GM18870 (cell line): ENCODE data around the gene ZBED2.

Source experiments
- ATAC-seq: cut with Tn5 transposase; IDR thresholded peaks from one replicate; pipeline ENCODE4 v1.9.1; 2021; ENCODE audit warnings: moderate library complexity; ENCODE audit not compliant: unreplicated experiment

The ZBED2 gene

DNA sequence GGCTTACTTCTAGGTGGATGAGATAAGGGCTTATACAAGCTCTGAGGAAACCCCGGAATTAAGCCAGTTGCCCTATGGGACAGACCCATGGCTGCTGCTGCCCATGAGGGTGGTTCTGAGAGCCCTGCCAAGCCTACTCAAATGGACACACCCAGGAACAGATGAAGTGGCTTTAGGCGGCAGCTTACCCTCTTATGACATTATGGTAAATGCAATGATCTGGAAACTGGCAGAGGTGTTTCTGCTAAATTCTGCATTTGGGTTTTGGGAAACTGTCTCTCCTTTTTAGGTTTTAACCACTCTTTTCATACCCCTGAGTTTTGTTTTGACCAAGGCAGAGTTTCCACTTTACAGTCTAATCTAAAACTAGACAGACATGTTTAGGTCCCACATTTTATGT lies 9.0 kb upstream of the ZBED2 start:
- ATAC-seq = no peak

- ATAC-seq = peak; percentile 43
Observed at GRCh38 chr3:111603679-111604078, 8.5 kb upstream of the ZBED2 start.

- no peak for ATAC-seq
Observed at GRCh38 chr3:111601810-111602209, 6.7 kb upstream of the ZBED2 start.

DNA sequence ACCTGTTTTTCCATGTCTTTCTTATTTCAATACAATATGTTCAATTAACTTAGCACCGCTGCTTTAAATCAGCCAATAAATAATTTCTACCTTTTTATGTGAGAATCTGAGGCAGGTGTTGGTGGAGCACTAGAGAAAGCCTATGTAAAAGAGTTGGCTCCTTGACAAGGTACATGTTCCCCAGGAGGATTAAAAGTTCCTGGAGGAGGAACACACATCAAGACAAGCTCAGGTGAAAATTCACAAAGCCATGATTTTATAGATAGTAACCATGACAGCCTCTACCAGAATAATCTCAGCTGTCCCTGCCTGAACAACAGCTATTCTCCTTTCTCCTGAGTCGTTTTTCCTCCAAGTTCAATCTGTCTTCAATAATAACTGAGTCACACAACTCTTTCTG lies 3.4 kb upstream of the ZBED2 start:
- no peak for ATAC-seq

- no peak for ATAC-seq
Observed at GRCh38 chr3:111598139-111598538, 3.0 kb upstream of the ZBED2 start.

DNA sequence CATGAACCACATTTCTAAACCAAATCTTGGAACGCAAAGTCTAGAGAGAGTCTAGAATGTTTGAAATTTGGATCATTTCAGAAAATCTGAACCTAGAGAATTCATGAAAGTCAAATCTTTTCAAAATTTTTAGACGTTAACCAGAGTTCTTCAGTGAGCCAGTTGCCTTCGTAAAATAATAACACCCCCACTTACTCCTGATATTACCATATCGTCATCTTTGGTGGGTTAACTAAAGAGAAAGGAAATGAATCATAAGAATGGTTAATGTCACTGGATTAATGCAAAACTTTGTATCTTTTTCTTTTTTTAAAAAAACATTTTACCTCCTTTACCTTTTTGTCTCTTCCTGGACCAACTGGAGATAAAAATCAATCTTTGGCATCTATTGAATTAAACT lies 1.2 kb upstream of the ZBED2 start:
- no peak for ATAC-seq

DNA sequence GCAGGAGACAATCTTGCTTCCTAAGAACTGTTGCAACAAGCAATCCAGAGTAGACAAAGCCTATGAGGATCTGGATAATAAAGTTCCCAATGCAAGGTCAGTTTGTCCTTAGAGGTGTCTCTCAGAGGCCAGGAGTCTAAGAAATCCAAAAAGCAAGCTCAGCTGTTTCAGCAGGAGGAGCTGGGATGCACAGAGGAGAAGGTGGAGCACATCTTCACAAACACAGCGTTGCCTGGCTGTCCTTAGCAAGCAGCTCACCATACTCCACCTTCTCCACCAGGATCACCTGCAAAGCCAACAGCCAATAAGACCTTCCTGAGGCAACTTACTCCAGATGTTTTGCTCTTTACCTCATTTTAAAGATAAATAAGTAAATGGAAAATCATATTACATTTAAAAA lies 365 bp downstream of the ZBED2 start:
- peak; percentile 15 for ATAC-seq

DNA sequence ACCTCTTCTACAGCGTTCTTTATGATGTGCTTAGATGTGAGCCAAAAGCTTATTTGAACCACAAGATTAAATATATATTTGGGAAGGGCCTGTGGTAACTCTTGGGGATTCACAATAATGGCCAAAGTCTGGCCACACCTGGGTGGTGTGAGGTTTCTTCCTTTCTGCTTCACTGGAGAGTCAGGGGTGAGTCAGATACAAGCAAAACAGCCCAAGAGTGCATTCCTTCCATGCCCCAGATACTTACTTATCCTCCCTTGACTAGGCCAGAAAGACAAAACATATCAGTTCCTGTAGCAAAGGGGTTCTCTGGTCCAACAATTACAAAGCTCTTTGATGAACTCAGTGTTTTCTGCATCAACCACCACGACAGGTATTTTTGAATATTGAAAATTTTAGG lies 941 bp downstream of the ZBED2 start:
- ATAC-seq = peak; percentile 65

GRCh38 chr3:111593666-111594065 lies 1.5 kb downstream of the ZBED2 start:
- ATAC-seq = no peak

DNA sequence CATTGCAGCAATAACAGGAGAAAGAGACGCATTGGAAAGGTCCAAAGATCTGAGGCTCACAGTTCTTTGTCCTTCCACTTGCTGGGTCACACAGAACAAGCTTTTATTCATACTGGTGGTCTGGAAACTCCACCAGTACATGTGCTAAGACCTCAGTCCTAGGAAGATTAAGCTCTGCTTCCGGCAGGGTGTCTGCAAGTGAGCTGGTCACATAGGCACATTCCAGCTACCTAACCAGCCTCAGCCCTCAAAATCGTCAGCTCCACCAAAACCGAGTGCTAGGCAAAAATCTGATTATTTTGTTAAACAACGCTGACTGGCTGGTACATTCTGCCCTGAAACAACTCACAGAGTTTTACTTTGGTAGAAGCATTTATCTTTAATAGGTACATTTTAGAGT lies 2.2 kb downstream of the ZBED2 start:
- peak; percentile 27 for ATAC-seq

GRCh38 chr3:111592143-111592542 lies 3.0 kb downstream of the ZBED2 start:
- ATAC-seq = no peak

- no peak for ATAC-seq
Observed at GRCh38 chr3:111591555-111591954, 3.6 kb downstream of the ZBED2 start.

- no peak for ATAC-seq
Observed at GRCh38 chr3:111590143-111590491, 5.0 kb downstream of the ZBED2 start.

- ATAC-seq = no peak
Observed at GRCh38 chr3:111589303-111590142, 5.6 kb downstream of the ZBED2 start.

GRCh38 chr3:111588527-111588926 lies 6.6 kb downstream of the ZBED2 start:
- no peak for ATAC-seq

- ATAC-seq = no peak
Observed at GRCh38 chr3:111585217-111585616, 9.9 kb downstream of the ZBED2 start.

DNA sequence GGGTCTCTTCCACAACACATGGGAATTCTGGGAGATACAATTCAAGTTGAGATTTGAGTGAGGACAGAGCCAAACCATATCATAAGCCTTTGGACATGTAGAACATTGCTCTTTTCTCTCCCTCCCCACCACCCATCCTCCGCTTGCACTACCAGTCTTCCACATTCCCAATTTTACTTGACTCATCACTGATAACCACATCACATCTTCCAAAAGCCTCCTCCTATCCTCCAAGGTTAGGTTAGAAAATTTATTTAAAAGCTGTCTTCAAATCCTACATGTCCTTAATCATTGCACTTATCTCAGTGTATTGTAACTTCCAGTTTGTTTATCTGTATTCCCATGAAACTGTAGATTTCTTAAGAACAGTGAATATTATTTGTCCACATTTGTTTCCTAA lies 10.4 kb downstream of the ZBED2 start:
- ATAC-seq = no peak

DNA sequence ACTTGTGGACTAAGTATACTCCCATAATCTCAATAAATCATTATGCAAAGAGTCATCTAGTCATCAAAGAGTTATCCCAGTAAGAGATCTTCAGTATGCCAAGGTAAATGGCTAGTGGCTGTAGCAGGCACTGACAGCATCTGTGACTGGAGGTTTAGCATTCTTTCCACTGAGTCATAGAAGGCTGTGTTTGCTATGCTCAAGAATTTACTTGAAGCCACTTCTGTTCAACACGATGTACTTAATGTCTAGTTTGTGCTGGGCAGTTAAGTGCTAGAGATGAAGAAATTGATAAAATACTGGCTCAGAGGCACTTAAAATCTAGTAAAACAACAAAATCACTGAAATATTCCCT lies 13.0 kb downstream of the ZBED2 start:
- ATAC-seq = no peak

GRCh38 chr3:111581403-111582119 lies 13.6 kb downstream of the ZBED2 start:
- ATAC-seq = no peak

DNA sequence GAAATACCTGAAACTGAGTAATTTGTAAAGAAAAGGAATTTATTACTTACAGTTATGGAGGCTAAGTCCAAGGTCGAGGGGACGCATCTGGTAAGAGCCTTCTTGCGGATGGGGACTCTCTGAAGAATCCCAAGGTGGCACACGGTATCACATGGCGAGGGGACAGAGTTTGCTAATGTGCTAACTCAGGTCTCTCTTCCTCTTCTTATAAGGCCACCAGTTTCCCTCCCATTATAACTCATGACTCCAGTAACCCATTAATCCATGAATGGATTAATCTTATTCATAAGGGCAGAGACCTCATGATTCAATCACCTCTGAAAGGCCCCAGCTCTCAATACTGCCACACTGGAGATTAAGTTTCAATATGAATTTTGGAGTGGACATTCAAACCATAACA lies 15.7 kb downstream of the ZBED2 start:
- ATAC-seq = no peak

- ATAC-seq = no peak
Observed at GRCh38 chr3:111578867-111579266, 16.3 kb downstream of the ZBED2 start.

DNA sequence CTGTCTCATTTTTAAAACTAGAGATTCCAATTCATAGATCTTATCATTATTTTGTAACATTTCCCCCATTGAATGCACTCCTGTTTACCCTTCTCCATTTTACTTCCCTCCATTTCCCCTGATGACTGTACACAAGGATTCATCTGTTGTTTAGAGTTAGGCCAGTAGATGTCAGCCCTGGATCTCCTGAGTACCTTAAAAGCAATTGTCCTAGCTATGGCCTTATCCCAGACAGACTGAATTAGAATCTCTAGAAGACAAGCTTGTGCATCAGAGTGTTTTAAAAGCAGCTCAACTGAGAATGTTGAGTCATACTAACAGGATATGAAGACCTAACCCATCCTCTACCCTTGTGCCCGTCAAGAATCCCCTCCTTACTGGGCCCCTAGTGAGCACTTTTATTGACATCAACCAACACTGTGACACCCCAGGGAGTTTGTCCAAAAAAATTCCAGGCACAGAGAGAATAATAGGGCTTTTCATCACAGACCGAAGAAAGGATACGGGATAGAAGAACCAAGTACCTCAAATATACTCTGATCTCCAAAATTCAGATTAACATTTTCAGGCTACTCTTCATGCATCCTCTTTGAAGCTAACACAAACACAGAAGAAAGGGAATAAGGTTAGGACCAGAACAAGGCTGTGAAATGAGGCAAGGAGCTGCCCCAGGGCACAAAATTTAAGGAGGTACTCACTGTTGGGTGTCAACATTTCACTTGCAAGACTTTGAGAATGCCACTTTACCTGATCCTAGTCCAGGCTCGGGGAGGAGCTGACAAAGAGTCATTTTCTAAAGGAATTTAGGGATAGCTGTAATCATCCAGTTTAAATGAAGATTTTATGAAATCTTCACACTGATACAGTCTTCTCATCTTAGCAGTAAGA lies 17.1 kb downstream of the ZBED2 start:
- peak; percentile 97 for ATAC-seq
